GM21825 (cell line): Measurements from ENCODE around the gene ADPRS.

ENCODE experiments used
- ATAC-seq: cut with Tn5 transposase; IDR thresholded peaks from one replicate; pipeline ENCODE4 v1.9.1; 2021; ENCODE audit warnings: mild to moderate bottlenecking, moderate library complexity; ENCODE audit not compliant: unreplicated experiment

ADPRS gene

DNA sequence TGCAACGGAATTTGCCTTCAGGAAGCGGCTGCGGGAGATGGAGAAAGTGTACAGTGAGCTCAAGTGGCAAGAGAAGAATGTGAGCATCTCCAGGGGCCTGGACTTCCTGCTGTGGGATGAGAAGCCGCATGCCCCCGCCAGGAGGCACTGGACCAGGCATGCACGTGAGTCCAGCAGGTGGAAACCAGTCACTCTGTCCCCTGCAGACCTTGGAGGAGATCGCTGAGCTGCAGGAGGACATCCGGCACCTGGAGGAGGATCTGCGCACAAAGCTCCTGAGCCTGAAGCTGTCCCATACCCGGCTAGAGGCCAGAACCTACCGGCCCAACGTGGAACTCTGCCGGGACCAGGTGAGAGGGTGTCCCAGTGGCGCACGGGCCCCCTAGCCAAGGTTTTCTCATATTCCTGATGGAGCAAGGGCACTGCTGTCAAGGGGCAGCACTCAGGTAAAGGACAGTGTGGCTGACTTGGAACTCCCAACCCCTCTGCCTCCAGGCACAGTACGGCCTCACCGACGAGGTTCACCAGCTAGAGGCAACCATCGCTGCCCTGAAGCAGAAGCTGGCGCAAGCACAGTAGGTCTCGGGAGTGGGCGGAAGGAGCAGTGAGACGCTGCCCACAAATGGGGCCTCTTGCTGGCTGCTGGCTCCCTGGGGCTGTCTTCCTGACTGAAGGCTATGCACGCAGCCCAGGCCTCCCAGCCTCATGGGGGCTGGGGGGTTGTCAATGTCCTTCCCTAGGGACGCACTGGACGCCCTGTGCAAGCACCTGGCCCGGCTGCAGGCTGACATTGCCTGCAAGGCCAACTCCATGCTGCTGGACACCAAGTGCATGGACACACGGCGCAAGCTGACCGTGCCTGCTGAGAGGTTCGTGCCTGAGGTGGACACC is 1.2 kb upstream of the ADPRS start:
- no peak for ATAC-seq

DNA sequence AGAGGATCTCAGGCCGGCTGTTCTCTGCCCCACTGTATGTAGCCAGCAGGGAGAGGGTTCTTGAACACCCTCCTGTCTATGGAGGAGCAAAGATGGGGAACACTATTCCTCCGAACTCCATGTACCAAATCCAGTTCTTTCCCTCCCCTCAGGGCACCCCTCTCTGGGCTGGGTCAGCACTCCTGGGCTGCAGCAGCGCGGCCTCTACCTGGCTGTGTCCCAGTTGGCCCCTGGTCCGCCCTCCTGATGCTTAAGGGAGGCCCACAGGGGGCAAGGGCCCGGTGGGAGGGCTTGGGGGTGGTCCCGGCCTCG is 471 bp upstream of the ADPRS start:
- no peak for ATAC-seq

DNA sequence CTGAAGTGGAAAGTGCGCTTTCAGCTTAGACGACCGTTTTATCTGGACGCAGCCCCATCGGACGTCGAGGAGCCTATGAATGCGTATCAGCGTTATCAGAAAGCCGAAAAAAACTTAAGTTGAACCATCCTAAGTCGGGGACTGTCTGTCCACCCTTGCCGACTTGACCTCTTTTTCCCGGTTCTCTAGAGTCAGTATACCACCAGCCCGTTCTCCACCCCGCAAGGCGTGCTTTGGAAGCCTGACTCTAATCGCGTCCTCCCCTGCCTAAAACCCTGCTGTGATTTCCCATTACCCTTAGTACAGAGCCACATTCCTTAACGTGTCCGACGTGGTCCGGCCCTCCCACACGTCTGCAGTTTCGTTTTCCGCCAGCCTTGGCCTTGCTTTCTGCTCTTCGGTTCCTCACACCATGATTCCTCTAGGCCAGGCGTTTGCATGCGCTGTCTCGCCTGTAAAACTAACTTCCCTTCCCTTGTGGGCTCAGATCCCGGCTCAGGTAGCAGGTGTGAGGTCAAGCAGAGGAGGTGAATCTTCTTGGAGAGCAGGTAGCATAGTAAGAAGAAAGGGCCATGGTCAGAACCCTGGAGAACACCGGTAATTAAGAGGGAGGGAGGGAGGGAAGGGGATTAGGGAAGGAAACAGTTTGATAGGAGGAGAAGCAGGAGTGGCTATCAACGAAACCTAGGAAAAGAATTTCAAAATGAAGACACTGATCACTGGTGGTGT is 865 bp downstream of the ADPRS start:
- ATAC-seq: no peak

DNA sequence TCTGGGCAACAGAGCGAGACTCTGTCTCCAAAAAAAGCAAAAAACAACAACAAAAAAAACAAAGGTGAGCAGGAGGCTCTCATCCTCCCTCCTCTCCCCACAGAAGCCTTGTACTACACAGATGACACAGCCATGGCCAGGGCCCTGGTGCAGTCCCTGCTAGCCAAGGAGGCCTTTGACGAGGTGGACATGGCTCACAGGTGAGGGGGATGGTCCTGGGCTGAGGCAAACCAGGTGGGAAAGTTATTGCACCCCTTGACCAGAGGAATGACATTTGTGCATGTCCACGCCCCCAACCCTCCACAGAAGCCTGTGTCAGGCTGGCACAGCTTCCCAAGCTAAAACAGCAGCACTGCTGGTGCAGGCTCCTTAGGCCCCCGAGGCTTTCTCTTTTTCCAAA is 2.4 kb downstream of the ADPRS start:
- ATAC-seq: no peak

DNA sequence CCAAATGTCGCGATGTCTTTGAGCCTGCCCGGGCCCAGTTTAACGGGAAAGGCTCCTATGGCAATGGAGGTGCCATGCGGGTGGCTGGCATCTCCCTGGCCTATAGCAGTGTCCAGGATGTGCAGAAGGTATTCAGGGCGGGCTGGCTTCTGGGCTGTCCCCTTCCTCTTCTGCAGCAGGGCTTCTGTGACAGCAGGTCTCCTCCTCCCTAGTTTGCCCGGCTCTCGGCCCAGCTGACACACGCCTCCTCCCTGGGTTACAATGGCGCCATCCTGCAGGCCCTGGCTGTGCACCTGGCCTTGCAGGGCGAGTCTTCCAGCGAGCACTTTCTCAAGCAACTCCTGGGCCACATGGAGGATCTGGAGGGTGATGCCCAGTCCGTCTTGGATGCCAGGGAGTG is 3.0 kb downstream of the ADPRS start:
- ATAC-seq: no peak

DNA sequence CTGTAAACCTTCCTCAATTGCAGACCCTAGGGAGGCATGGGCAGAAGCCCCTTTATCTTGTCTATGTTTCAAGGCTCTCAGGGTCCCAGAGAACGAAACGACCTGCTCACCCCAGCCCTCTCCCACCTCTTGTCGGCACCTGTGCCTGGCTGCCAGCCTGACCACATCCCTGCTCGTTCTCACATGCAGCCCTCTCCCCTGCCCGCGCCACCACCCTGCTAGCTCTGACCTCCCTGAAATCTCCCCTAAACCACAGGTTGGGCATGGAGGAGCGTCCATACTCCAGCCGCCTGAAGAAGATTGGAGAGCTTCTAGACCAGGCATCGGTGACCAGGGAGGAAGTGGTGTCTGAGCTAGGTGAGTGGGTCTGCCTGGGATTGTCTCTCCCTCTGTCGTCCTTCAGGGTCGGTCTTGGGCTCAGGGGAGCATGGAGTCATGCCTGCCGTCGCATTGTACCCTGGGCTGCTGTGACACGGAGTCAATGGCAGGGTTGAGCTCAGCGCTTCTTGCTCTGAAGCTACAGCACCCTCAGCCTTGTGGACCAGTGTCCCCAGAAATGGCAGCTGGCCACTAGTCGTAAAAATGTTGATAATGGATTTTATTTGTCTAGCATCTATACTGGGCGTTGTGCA is 3.6 kb downstream of the ADPRS start:
- no peak for ATAC-seq

DNA sequence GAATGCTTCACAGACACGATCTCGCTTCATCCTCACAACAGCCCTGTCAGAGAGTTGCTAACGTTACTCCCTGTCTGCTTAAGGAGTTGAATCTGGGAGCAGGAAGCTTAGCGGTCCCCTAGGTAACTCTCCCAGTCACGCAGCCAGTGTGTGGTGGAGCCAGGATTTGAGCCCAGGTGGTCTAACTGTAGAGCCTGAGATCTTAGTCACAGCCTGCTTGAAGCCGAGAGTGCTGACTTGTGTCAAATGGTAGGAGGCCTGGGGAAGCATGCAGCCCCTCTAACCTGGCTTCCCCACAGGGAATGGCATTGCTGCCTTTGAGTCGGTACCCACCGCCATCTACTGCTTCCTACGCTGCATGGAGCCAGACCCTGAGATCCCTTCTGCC is 4.1 kb downstream of the ADPRS start:
- no peak for ATAC-seq

DNA sequence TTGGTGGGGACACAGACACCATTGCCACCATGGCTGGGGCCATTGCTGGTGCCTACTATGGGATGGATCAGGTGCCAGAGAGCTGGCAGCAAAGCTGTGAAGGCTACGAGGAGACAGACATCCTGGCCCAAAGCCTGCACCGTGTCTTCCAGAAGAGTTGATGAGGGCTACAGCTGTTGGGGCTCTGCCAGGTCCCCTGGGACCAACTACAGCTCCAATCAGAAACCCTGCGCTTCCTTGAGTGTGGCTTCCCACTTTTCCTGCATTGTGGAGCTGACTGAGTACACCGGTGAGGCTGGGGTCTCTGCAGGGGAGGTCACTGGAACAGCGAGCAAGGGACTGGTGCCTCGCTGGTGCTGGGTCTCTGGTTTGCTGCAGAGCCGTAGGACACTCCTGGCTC is 4.5 kb downstream of the ADPRS start:
- no peak for ATAC-seq

DNA sequence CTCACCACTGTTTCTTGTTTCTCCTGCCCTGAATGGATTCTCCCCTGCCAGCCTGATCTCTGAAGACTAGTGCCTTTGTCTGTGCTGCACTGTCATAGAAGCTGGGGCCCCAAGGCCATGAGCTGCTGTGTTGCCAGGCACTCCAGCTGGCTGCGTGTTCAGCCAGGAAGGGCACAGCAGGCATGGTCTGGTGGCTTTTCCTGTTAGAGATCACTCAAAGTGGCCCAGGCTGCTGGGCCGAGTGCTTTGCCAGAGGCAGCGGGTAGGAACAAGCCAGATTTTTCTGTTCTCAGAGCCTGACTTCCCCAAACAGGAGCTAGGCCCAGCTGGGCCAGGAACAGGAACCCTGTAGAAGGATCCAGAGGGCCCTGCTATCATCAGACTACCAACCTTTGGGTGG is 5.2 kb downstream of the ADPRS start:
- ATAC-seq: no peak

DNA sequence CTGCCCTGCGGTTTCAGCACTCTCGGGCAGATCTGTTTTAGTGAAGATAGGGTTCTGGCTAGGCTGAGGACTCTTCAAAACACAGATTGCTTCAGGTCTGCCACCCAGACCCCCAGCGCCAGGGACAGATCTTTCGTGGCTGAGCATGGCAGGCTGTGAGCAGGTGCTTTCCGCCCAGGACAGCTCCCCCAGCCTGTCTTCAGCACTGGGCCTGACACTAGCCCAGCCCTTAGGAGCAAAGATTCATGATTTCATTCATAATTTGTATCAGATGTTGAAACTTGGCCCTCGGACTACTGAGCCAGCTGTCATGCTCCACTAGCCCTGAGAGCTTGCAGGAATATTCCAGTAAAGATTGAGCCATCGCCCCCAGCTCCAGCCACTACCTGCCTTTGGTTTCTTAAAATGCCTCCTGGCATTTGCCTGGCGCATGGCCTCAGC is 5.9 kb downstream of the ADPRS start:
- no peak for ATAC-seq

DNA sequence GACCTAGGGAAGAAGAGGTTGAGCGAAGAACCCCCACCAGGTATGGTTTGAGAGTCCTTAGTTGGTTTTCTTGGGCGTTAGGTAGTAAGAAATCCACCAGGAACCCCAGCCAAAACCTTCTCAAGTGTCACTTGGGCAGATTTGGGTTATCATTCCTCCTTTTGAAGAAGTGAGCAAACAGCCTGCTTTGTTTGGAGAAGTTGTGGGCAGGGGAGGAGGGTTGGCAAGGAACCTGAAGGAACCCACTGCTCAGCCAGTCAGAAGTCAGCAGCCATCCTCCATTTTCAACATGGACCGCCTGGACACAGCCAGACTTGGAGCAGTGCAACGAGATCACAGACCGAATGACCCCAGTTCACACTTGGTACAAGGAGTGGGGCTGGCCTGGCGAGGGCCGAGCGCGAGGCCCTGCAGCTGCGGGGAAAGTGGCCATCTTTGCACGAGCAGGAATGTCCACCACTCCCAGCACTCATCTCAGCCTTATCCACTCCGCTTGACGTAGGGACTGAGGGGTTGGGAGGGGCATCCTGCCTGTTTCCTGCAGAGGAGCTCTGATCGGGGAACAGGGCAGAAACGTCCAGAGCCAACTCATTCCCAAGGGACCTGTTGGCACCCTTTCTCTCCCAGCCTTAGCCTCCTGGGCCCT is 7.2 kb downstream of the ADPRS start:
- ATAC-seq: no peak

DNA sequence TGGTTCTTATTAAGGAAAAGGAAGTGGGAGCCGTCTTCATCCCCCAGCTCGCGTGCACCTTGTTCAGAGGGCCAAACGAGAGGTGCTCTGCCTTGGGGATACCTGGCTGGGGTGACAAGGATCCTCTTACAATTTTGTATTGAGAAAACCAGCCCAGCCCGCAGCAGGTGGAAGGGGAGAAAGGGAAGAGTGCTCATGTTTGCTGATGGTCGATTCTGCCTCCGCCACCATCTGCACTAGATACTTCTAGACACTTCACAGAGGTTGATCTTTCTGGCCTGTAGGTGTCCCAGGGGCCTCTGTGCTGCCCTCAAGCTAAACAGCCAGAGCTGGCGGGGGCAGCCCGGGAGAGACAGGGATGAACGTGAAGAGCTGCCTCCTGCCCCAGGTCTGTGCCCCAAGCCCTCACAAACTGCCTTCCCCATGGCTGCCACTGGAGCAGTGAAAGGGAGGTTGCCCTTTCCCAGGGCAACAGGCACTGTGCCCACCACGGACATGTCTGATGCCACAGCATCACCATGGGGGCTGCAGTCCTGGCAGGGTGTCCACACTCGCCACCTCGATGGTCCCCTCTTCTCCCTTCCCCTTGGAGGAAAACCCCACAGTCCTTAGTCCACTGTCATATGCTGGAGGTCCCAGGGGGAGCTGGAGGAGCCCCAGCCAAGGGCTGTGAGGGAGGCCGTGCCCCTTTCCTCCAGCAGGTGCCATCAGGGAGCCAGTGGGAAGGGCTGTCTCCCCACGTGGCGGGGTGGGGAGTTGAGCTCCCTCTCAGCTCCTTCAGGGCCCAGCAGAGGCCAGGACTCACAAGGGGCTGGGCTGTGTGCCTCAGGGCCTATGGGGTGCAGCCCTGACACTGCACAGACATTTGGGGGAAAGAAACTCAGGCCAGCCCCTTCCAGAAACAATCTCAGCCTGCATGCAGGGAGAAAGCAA is 8.1 kb downstream of the ADPRS start:
- ATAC-seq: no peak

DNA sequence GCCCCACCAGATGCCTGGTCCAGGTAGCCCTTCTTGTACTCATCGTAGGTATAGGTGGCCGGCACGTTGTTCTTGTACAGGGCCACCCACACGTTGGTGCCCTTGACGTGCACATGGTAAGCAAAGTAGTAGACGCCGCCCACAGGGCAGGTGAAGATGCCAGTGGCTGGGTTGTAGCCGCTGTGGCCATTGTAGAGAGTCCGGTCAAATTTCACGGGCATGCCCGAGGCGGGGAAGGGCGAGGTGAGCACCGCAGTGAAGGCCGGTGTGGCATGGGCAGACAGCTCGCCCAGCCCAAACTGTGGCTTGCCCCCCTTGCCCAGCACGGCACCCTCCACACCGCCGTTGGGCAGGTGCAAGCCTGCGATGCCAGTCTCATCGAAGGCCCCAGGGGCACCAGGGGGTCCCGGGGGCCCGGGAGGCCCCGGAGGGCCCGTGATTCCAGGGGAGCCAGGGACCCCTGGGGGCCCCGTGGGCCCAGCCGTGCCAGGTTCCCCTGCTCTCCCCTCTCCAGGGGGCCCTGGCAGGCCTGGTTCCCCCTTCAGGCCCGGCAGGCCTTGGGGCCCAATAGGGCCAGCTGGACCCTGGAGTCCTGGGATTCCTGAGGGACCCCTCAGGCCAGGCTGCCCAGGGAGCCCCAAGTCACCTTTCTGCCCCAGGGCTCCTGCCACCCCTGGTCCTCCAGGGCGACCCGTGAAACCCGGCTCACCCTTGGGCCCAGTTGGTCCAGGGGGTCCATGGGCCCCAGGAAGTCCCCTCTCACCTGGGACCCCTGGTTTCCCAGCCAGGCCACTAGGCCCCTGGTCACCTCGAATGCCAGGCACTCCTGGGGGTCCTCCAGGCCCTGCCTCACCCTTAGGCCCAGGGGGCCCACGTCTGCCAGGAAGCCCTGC is 9.2 kb downstream of the ADPRS start:
- no peak for ATAC-seq

DNA sequence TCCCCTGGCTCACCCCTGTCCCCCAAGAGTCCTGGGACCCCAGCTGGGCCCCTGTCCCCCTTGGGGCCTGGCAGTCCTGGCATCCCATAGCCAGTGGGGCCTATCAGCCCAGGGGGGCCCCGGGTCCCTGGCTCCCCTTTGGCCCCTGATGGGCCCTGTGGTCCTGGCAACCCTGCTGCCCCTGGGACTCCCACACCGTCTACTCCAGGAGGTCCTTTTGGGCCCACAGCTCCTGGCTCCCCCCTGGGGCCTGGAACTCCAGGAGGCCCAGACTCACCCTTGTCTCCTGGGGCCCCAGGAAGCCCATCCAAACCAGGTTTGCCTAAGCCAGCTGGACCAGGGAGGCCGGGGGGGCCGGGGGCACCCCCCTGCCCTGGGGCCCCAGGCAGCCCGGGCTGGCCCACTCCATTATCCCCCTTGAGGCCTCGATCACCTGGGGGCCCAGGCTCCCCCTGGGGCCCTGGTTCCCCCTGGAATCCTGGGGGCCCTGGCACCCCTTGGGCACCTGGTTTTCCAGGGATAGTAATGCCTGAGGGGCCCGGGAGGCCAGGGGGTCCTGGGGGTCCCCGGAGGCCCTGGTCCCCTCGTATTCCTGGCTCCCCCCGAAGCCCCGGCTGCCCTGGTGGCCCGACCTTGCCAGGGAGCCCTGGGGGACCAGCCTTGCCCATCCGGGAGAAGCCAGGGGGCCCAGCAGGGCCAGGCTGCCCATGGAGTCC is 10.1 kb downstream of the ADPRS start:
- no peak for ATAC-seq

DNA sequence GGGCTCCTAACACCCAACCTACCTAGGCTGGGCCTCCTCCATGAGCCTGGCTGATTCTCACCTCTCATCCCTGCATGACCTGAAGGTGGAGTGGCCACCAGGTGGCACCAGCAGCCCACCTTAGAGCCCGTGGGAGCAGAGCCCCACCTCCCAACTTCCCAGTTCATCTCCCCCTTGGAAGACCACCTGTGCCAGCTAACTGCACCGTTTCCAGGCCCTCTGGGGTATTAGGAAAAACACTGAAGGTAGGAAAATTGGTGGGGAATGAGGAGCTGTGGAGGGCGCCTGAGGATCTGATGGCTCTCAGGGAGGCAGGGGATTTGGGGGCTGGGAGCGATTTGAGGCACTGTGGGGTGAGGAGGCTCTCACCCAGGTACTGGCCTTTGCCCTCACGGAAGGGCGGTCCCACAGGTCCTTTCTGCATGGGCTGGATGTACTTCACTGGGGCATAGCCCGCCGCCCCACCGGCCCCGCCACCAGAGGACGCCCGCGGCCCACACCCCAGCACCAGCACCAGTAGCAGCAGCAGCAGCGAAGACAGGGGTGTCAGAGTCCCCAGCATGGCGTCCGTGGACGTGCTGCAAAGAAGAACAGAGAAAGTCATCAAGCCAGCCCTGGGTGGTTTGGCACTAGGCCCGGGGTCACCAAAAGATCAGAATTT is 11.1 kb downstream of the ADPRS start:
- ATAC-seq: no peak

DNA sequence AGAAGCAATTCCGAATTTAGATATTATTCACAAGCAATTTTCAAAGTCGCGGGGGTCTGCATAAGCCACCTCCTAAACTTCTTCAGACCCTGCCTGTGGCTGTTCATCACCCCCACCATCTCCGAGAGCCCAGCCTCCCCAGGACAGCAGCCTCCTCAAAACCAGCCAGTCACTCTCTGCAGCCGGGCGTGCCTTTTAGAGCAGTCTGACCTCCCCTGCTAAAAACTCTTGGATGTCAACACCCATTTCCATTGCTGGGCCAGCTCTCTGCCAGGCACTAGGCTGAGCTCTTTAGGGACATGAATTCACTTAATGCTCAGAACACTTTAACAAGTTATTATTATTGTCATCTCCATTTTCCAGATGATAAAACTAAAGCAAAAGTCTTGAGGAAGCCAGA is 11.7 kb downstream of the ADPRS start:
- no peak for ATAC-seq

DNA sequence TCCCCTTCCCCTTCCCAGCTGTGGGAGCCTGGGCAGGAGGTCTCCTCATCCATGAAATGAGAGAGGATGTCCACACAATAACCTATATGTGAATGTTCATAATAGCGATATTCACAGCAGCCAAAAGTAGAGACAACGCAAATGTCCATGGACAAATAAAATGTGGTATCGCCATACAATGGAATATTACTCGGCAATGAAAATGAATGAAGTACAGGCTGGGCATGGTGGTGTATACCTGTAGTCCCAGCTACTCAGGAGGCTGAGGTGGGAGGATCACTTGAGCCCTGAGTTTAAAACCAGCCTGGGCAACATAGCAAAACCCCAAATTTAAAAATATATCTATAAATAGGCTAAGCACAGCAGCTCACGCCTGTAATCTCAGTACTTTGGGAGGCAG is 12.9 kb downstream of the ADPRS start:
- ATAC-seq: no peak

DNA sequence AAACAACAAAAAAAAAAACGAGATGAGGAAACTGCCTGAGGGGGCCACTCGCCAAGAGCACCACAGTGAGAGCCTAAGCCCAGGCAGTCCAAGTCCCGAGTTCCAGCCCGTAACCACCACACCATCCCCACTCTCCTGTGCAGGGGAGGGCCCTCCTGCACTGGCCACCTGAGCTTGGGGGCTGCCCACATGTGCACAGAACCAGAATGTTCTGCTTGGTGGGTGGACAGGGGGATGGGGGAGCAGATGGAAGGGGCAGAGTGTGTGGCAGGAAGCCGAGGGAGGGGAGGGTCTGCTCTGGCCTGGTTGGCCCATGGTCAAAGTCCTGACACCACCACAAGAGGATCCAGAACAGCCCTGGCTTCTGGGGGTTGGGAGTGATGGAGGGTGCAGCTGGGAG is 17.6 kb downstream of the ADPRS start:
- no peak for ATAC-seq
